GM18951 (cell line): Measurements from ENCODE around the gene KLHDC7B.
A peak's percentile ranks its signal among the peaks of the same experiment; 100 is the strongest.

Source experiments
- POLR2A ChIP-seq: IDR thresholded peaks from 4 replicates; pipeline ENCODE4 v1.6.1; 2011; ENCODE audit warnings: mild to moderate bottlenecking; ENCODE audit not compliant: insufficient read length, insufficient read depth; ENCODE audit errors: extremely low read depth
- in situ Hi-C: fragments of 300-500 bp; cut with MboI; formaldehyde crosslinking; loops from one replicate; pipeline ENCODE4 v1.12.0; 2022; ENCODE audit warnings: low sequenced_read_pairs, mixed read lengths, inconsistent platforms; ENCODE audit not compliant: unreplicated experiment

Gene KLHDC7B

GRCh38 chr22:50542416-50542927, 3.2 kb upstream of the KLHDC7B start:
- peak; percentile 43 for TF ChIP-seq POLR2A
- in situ Hi-C loops = no loop called here

DNA sequence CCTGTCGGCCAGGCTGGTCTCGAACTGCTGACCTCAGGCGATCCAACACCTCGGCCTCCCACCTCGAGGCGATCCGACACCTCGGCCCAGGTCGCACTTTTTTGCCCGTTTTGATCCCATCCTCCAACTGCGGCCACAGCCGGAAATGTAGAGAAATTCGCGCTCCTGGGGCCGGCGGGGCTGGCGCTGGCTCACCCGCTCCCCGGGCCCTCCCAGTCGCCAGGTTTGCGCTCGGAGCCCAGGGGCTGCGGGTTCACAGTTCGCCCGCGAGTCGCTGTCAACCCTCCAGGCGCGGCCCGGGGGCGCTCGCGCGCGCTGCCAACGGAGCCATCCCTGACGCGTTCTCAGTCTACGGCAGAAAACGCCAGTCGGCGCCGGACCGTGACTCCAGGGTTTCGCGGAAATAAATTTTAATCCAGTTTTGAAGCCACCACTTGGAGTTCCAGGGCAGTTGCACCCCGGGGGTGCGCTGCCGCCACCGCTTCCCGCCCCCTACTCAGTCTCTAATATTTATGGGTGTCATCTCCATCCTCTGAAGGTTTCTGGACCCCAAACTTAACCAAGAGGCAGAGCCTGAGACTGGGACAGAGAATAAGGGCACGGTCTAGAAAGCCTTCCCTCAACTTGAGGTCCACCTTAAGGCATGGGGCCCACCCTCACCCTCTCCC, 1.5 kb upstream of the KLHDC7B start:
- peak; percentile 56 for TF ChIP-seq POLR2A
- in situ Hi-C loops = no loop called here

DNA sequence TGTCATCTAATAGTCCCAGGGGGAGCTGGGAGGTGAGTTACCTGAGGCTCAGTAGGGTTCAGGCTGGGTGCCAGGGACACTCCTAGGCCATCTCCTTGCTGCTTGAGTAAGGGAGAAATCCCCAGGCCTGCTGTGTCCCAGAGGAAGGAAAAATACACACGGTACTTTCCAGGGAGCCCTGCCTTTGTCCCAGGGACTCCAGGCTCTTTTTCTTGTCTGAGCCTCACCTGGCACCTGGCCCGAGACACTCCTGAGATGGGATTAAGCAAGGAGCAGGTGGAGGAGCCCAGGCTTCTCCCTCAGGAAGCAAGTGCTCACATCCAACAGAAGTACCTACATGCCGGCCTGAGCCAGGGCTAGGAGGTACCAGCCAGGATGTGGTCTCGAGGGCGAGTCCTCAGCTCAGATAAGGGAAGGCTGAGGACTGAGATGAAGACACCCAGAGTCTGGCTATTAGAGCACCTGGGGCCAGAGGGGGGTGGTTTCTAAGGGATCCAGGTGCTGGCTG, 899 bp upstream of the KLHDC7B start:
- no peak for TF ChIP-seq POLR2A
- in situ Hi-C loops = no loop called here

DNA sequence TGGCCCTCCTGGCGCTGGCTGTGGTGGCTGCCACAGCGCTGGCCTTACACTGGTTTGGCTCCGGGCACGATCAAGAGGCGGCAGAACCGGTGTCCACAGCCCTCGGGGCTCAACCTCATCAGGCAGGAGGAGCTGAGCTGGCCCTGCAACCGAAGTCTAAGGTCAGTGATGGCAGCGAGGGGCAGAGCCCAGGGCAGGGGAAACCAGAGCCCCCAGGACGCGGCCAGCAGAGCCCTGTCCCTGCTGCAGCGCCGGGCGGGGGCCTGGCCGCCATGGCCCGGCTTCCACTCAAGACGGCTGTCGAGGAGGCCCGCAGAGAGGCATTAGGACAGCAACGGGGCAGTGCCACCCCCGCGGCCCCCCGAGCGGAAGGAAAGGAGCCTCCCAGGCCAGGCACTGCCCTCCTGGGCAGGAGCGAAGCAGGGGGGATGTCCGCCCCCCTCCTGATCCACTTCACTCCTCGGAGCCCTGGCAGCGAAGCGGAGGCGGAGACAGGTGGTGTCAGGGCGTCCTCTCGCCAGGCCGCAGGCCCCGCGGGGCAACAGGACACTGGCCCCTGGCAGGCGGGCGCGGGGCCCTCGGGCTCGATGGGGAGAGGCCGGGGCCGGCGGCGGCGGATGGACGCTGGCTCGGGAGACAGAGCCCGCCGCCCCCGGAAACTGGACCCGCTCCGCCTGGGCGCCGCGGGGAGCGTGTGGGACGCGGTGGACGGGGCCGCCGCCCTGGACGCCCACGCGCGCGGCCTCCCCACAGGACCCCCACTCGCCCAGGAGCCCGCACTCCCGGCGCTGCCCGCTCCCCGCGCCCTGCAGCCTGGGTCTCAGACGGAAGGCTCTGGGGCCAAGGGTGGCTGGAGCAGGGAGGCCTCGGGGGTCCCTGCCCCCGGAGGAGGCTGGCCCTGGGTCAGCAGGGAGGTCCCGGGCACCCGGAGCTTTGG, 895 bp downstream of the KLHDC7B start:
- TF ChIP-seq POLR2A = no peak
- in situ Hi-C loops = no loop called here

- TF ChIP-seq POLR2A = no peak
- in situ Hi-C loops = no loop called here
Observed at GRCh38 chr22:50547263-50547985, 1.7 kb downstream of the KLHDC7B start.

DNA sequence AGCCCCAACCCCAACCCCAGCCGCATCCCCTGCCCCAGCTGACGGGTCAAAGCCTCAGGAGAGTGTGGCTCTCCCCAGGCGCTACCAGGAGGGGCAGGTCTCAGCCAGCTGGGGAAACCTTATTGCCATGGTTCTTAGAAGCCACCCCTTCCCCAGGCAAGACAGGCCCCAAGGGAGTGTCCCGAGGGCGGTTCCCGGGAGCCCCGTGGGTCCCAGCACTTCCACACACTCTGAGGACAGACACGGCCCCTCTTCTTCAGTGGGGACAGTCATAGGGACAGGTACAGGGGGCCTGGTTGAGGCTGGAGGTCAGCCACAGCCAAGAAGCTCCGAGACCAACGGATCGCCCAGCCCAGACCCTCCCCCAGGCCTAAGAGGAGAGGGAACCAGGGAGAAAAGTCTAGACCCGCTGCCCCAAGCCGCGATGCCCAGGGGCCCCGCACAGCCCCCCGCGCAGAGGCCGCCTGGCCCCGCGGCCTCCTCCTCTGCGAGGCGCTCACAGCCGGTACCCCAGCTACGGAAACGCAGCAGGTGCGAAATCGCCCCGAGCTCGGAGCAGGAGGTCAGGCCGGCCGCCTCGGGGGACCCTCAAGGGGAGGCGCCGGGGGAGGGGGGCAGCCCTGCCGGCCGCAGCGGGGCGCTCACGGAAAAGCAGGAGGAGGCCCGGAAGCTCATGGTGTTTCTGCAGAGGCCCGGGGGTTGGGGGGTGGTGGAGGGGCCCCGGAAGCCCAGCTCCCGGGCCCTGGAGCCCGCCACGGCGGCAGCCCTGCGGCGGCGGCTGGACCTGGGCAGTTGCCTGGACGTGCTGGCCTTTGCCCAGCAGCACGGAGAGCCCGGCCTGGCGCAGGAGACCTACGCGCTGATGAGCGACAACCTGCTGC, 2.6 kb downstream of the KLHDC7B start:
- TF ChIP-seq POLR2A = peak; percentile 67
- in situ Hi-C loops = no loop called here

- in situ Hi-C loops = no loop called here
- no peak for TF ChIP-seq POLR2A
Observed at GRCh38 chr22:50548921-50549790, 3.5 kb downstream of the KLHDC7B start.

GRCh38 chr22:50550395-50550794, 4.7 kb downstream of the KLHDC7B start:
- in situ Hi-C loops = no loop called here
- no peak for TF ChIP-seq POLR2A

- no peak for TF ChIP-seq POLR2A
- in situ Hi-C loops = no loop called here
Observed at GRCh38 chr22:50551160-50551752, 5.6 kb downstream of the KLHDC7B start.

DNA sequence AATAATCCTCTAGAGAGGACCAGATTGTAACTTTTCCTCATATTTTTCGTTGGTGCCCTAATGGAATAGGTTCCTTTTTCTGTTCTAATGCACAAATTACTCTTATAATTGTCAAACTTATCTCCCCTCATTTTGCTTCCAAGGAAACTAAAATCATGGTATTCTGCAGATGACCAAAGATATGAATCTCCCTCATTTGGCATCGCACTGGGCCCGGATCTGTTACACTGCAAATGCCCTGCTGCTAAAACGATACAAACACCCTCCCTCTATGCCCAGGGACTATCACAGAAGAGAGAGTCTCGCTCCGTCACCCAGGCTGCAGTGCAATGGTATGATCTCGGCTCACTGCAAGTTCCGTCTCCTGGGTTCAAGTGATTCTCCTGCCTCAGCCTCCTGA, 7.6 kb downstream of the KLHDC7B start:
- in situ Hi-C loops = no loop called here

DNA sequence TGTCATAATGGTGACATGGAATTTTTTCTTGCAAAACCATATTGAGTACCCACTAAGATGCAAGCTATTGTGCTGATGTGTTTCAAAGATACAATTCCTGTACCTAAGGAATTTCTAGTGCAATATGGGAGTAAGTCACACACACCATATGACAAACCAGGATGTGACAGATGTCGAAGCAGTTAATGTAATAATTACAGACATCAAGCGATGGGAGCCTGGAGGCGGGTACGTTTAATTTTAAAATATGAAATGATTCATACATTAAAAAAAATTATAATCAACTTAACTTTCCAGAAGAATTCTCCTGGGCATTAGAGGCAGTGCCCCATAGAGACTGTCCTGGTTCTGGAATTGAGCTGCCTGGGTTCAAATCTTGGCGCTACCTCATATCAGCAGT, 11.0 kb downstream of the KLHDC7B start:
- TF ChIP-seq POLR2A = no peak
- in situ Hi-C loops = no loop called here

More for the DNA sequence above, 7.6 kb downstream of the KLHDC7B start:
- no peak for TF ChIP-seq POLR2A
